Tibial artery (tissue), 4 donors: ENCODE measurements around the gene TRPM3.

ENCODE experiments used
- DNase-seq, 2 donors: peaks; one replicate each; pipeline ENCODE4 v3.0.0-alpha.2; 2019
- H3K27ac ChIP-seq, 2 donors: fragments of 200-600 bp; sonication (generic) in 1 of 2; 1 replicate in 1 of 2; 2 replicates in 1 of 2; pipeline ENCODE4 v1.5.1; 2018 to 2019; ENCODE audit warnings: mild to moderate bottlenecking in 1 of 2
- H3K27me3 ChIP-seq, 2 donors: fragments of 200-600 bp; sonication (generic) in 1 of 2; one replicate each; pipeline versions ENCODE4 v1.5.1 to v1.6.0; 2016 to 2019
- H3K36me3 ChIP-seq, 3 donors: fragments of 200-600 bp; sonication (generic) in 2 of 3; one replicate each; pipeline ENCODE4 v1.5.1; 2016 to 2019; ENCODE audit warnings: mild to moderate bottlenecking in 2 of 3
- H3K4me1 ChIP-seq, 4 donors: fragments of 200-600 bp; sonication (generic) in 2 of 4; 1 replicate in 3 of 4; 2 replicates in 1 of 4; pipeline ENCODE4 v1.5.1; 2016 to 2019
- H3K4me3 ChIP-seq, 2 donors: fragments of 200-600 bp; sonication (generic) in 1 of 2; 1 replicate in 1 of 2; 2 replicates in 1 of 2; pipeline ENCODE4 v1.5.1; 2018 to 2019; ENCODE audit warnings: mild to moderate bottlenecking in 2 of 2
- H3K9me3 ChIP-seq, 3 donors: fragments of 200-600 bp; sonication (generic) in 1 of 3; one replicate each; pipeline ENCODE4 v1.5.1; 2016 to 2019
- CTCF ChIP-seq, 2 experiments: fragments of 200-600 bp in 1 of 2; fragments of 450-650 bp in 1 of 2; IDR thresholded peaks; one replicate each; pipeline ENCODE4 v1.5.1; 2017 to 2019; ENCODE audit warnings: antibody characterized with exemption in 2 of 2, mild to moderate bottlenecking in 1 of 2, moderate library complexity in 1 of 2
- intact Hi-C: fragments of 100-400 bp; cut with DNase I; formaldehyde crosslinking; loops from one replicate; pipeline ENCODE4 v1.15.0; 2023; ENCODE audit warnings: low total_unique reads

TRPM3 gene

DNA sequence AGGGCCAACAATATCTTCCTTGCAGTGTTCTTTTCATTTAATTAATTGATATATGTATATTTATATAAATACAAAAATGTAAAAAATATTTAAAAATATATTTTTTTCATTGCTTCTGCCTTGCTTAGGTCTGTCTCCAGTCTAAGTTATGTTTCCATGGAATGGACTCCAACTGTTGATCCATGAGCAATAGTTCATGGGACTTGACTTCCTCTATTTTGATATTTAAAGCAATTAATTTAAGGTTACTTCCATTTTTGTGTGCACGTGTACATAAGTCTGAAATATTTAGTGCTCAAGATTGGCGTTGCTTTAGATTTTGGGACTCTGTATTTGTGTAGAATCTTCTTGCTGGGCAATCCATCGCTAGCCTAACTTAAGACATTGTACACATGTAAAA lies 551.6 kb downstream of the TRPM3 start:
- H3K27me3 ChIP-seq: no peaks in the 10 kb centered on the region
- H3K9me3 ChIP-seq: no peaks in the 10 kb centered on the region
- no peak for DNase-seq
- intact Hi-C loops: no loop called here
- TF ChIP-seq CTCF (IDR thresholded peaks at IDR 0.05): no peak
- H3K4me3 ChIP-seq: no peak overlapping the region
- H3K4me1 ChIP-seq: peaks cover 0 to 33% (median 11%) of the 10 kb centered on the region in 4 donors
- H3K36me3 ChIP-seq: no peaks in the 10 kb centered on the region
- no peak overlapping the region for H3K27ac ChIP-seq

- Histone ChIP-seq H3K27me3 (no peaks in the 10 kb centered on the region), H3K36me3 (no peaks in the 10 kb centered on the region), H3K4me1 (peaks cover 0 to 27% (median 7%) of the 10 kb centered on the region in 4 donors), H3K27ac (no peak overlapping the region), H3K4me3 (no peak overlapping the region), H3K9me3 (no peaks in the 10 kb centered on the region)
- DNase-seq: no peak
- TF ChIP-seq CTCF (IDR thresholded peaks at IDR 0.05): no peak
- intact Hi-C loops: no loop called here
Observed at GRCh38 chr9:70569070-70569772, 552.2 kb downstream of the TRPM3 start.

DNA sequence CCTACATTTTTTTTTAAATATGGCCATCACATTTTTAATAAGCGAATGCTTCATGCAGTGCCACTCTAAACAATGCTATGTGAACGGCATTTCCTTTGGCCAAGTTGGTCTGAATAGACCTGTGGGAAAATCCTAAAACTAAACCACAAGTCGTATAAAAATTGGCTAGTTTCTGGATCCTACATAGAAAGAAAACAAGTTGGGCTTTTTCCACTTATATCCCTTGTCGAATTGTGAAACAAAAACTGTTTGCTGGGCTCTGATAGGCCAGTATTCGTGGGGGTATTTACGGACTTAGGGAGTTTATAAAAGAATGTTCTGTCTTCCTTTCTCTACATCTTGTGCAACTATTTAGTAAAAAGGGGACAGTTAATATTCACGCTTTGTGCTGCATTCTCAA lies 553.9 kb downstream of the TRPM3 start:
- no peak for TF ChIP-seq CTCF (IDR thresholded peaks at IDR 0.05)
- intact Hi-C loops: no loop called here

DNA sequence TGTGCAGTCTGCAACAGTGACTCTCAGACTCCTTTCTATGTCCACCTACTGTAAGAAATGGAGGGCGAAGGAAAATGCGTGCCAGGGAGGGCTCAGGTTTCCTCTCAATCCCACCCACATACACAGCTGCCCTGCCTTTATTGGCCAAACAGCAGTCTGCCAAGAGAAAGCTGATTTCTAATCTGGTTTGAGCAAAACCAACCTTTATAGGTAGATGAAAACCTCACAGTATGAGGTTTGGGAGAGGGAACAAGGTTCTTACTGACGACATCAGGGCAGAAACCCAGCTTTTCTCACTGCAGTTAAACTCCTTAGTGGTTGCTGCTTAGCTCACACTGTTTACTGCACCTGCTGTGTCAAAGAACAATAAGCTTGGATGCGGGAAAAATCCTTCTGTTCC lies 554.7 kb downstream of the TRPM3 start:
- DNase-seq: no peak
- Histone ChIP-seq H3K36me3 (no peaks in the 10 kb centered on the region), H3K27ac (no peak overlapping the region), H3K4me3 (no peak overlapping the region), H3K4me1 (peaks cover 0 to 14% (median 0%) of the 10 kb centered on the region in 4 donors), H3K27me3 (no peaks in the 10 kb centered on the region), H3K9me3 (no peaks in the 10 kb centered on the region)
- intact Hi-C loops: no loop called here
- TF ChIP-seq CTCF (IDR thresholded peaks at IDR 0.05): no peak

More for the DNA sequence above, 553.9 kb downstream of the TRPM3 start:
- Histone ChIP-seq H3K9me3 (no peaks in the 10 kb centered on the region), H3K27me3 (no peaks in the 10 kb centered on the region), H3K36me3 (no peaks in the 10 kb centered on the region), H3K4me3 (no peak overlapping the region), H3K4me1 (peaks cover 0 to 14% (median 0%) of the 10 kb centered on the region in 4 donors), H3K27ac (peak overlapping the region in 1 of 2 donors; percentile 27)
- DNase-seq: no peak

- no peak overlapping the region for H3K4me3 ChIP-seq
- no peak for DNase-seq
- H3K9me3 ChIP-seq: no peaks in the 10 kb centered on the region
- H3K36me3 ChIP-seq: no peaks in the 10 kb centered on the region
- H3K4me1 ChIP-seq: peaks cover 0 to 14% (median 0%) of the 10 kb centered on the region in 4 donors
- intact Hi-C loops: no loop called here
- H3K27me3 ChIP-seq: no peaks in the 10 kb centered on the region
- no peak overlapping the region for H3K27ac ChIP-seq
- TF ChIP-seq CTCF (IDR thresholded peaks at IDR 0.05): no peak
Observed at GRCh38 chr9:70566066-70566465, 555.4 kb downstream of the TRPM3 start.
